ENCODE measurements around the gene ANO2. TPM values are rescaled to one million over a fixed set of nuclear protein-coding genes. Genes with fewer than 3 reads are reported as not detected.

ANO2 gene
- total and polyA plus RNA-seq, 7 donors: 1.3 to 9.3 (median 4.2) TPM

GRCh38 chr12:5720381-5721005 lies 224.6 kb downstream of the ANO2 start:
- H3K4me1 ChIP-seq: no peaks in the 10 kb centered on the region
- no peaks in the 10 kb centered on the region for H3K27me3 ChIP-seq (ENCODE audit: insufficient read depth in 3 of 3, low read length in 2 of 3)
- no peak overlapping the region for H3K27ac ChIP-seq
- TF ChIP-seq CTCF (IDR thresholded peaks at IDR 0.05): no peak
- H3K36me3 ChIP-seq (ENCODE audit: insufficient read depth in 1 of 2, low read depth in 1 of 2): no peaks in the 10 kb centered on the region
- ATAC-seq (no peak), DNase-seq (no peak)
- intact Hi-C loops (cut with DNase I): no loop called here
- H3K4me3 ChIP-seq: no peak overlapping the region
- whole genome bisulfite sequencing, 3 donors: 86 to 88% (median 87%) methylated on average over 7 of the region's 7 CpGs
- H3K9me3 ChIP-seq: no peaks in the 10 kb centered on the region

GRCh38 chr12:5718680-5719079 lies 226.4 kb downstream of the ANO2 start:
- Histone ChIP-seq H3K27ac (no peak overlapping the region), H3K4me1 (no peaks in the 10 kb centered on the region), H3K36me3 (ENCODE audit: insufficient read depth in 1 of 2, low read depth in 1 of 2) (no peaks in the 10 kb centered on the region), H3K27me3 (ENCODE audit: insufficient read depth in 3 of 3, low read length in 2 of 3) (no peaks in the 10 kb centered on the region), H3K4me3 (no peak overlapping the region), H3K9me3 (no peaks in the 10 kb centered on the region)
- TF ChIP-seq CTCF (IDR thresholded peaks at IDR 0.05): no peak
- DNase-seq (peak in 1 of 2 donors; percentile 31), ATAC-seq (no peak)
- 30 to 35% (median 34%) methylated on average over 6 of the region's 6 CpGs for WGBS, 3 donors
- intact Hi-C loops (cut with DNase I): no loop called here

- TF ChIP-seq CTCF (IDR thresholded peaks at IDR 0.05): no peak
- Histone ChIP-seq H3K9me3 (no peaks in the 10 kb centered on the region), H3K36me3 (ENCODE audit: insufficient read depth in 1 of 2, low read depth in 1 of 2) (no peaks in the 10 kb centered on the region), H3K4me1 (no peaks in the 10 kb centered on the region), H3K27me3 (ENCODE audit: insufficient read depth in 3 of 3, low read length in 2 of 3) (no peaks in the 10 kb centered on the region), H3K27ac (no peak overlapping the region), H3K4me3 (no peak overlapping the region)
- intact Hi-C loops (cut with DNase I): no loop called here
- DNase-seq: no peak
- ATAC-seq: no peak
- 62 to 73% (median 68%) methylated on average over 5 of the region's 5 CpGs for WGBS, 3 donors
Measured at GRCh38 chr12:5718073-5718472, 227.0 kb downstream of the ANO2 start.

- ATAC-seq (no peak), DNase-seq (no peak)
- no peaks in the 10 kb centered on the region for H3K27me3 ChIP-seq (ENCODE audit: insufficient read depth in 3 of 3, low read length in 2 of 3)
- H3K9me3 ChIP-seq: no peaks in the 10 kb centered on the region
- 45 to 53% (median 48%) methylated on average over 3 of the region's 3 CpGs for WGBS, 3 donors
- TF ChIP-seq CTCF (IDR thresholded peaks at IDR 0.05): no peak
- H3K27ac ChIP-seq: no peak overlapping the region
- no peaks in the 10 kb centered on the region for H3K4me1 ChIP-seq
- no peaks in the 10 kb centered on the region for H3K36me3 ChIP-seq (ENCODE audit: insufficient read depth in 1 of 2, low read depth in 1 of 2)
- no peak overlapping the region for H3K4me3 ChIP-seq
- intact Hi-C loops (cut with DNase I): no loop called here
Measured at GRCh38 chr12:5716976-5717375, 228.1 kb downstream of the ANO2 start.

- intact Hi-C loops (cut with DNase I): no loop called here
- no peak overlapping the region for H3K27ac ChIP-seq
Measured at GRCh38 chr12:5716201-5716600, 228.9 kb downstream of the ANO2 start.

More at GRCh38 chr12:5716201-5716600, 228.9 kb downstream of the ANO2 start:
- Histone ChIP-seq H3K36me3 (ENCODE audit: insufficient read depth in 1 of 2, low read depth in 1 of 2) (no peaks in the 10 kb centered on the region), H3K9me3 (no peaks in the 10 kb centered on the region), H3K4me1 (no peaks in the 10 kb centered on the region), H3K4me3 (no peak overlapping the region), H3K27me3 (ENCODE audit: insufficient read depth in 3 of 3, low read length in 2 of 3) (no peaks in the 10 kb centered on the region)
- ATAC-seq (peak in 3 of 4 donors; percentile 44 to 75 (median 64)), DNase-seq (no peak)
- WGBS, 3 donors: 20 to 50% (median 41%) methylated on average over 1 of the region's 1 CpG
- no peak for TF ChIP-seq CTCF (IDR thresholded peaks at IDR 0.05)
